Measurements from ENCODE around the gene H2BK1. TPM values are rescaled to one million over a fixed set of nuclear protein-coding genes. Genes with fewer than 3 reads are reported as not detected.

Gene H2BK1
- total RNA-seq, 3 donors from 2014 or later (not counting 1 experiment from before 2014, with no cell fraction given), result 2.5 TPM; not detected in 2

- under 1% methylated on average over 35 of the region's 36 CpGs for WGBS (ENCODE audit: insufficient coverage)
- H3K4me1 ChIP-seq (ENCODE audit: control insufficient read depth, insufficient read depth, low read length), result peaks cover 27% of the 10 kb centered on the region
- intact Hi-C loops (cut with micrococcal nuclease), result loop anchor here (2.0 kb wide), 1 partner anchor 174 kb away; the partner anchor contains the start of gene SLC4A2
- H3K36me3 ChIP-seq (ENCODE audit: control insufficient read depth, insufficient read depth, low read length), result peaks cover 24% of the 10 kb centered on the region
- Mint-ChIP-seq H3K9me3 (no peaks in the 10 kb centered on the region), H3K4me3 (peak overlapping the region; percentile 100), H3K27ac (peak overlapping the region; percentile 96 to 98), H3K27me3 (ENCODE audit: low read depth in 2 of 2) (no peaks in the 10 kb centered on the region), H3K36me3 (no peaks in the 10 kb centered on the region), H3K4me1 (peaks cover 37 to 39% of the 10 kb centered on the region in 2 donors)
- no peak for TF ChIP-seq CTCF (IDR thresholded peaks at IDR 0.05)
- peak overlapping the region; percentile 93 for H3K4me3 ChIP-seq (ENCODE audit: low read length)
- DNase-seq, result peak; percentile 65 to 77
- ATAC-seq, result peak; percentile 67 to 82 (median 77)
- no peaks in the 10 kb centered on the region for H3K27me3 ChIP-seq (ENCODE audit: control insufficient read depth, insufficient read depth, low read length)
- H3K9me3 ChIP-seq (ENCODE audit: control insufficient read depth, insufficient read depth, low read length), result no peaks in the 10 kb centered on the region
- H3K27ac ChIP-seq (ENCODE audit: low read length), result peak overlapping the region; percentile 83
These were observed 22.8 kb upstream of the H2BK1 start for GRCh38 chr7:151232917-151233701.

- Histone ChIP-seq H3K27ac (ENCODE audit: low read length) (peak within 1 kb of the TSS; percentile 83), H3K4me3 (ENCODE audit: low read length) (peak within 1 kb of the TSS; percentile 93), H3K9me3 (ENCODE audit: control insufficient read depth, insufficient read depth, low read length) (no peaks in the 10 kb centered on the region), H3K36me3 (ENCODE audit: control insufficient read depth, insufficient read depth, low read length) (peaks cover 21% of the 10 kb centered on the region), H3K4me1 (ENCODE audit: control insufficient read depth, insufficient read depth, low read length) (peaks cover 34% of the 10 kb centered on the region), H3K27me3 (ENCODE audit: control insufficient read depth, insufficient read depth, low read length) (no peaks in the 10 kb centered on the region)
- H3K9me3 Mint-ChIP-seq, result no peaks in the 10 kb centered on the region
- no peaks in the 10 kb centered on the region for H3K27me3 Mint-ChIP-seq (ENCODE audit: low read depth in 2 of 2)
- WGBS (ENCODE audit: insufficient coverage), result 1% methylated on average over 79 of the region's 79 CpGs
- ATAC-seq, result peak; percentile 82 to 95 (median 93)
- peak; percentile 89 to 94 for DNase-seq
- H3K27ac Mint-ChIP-seq, result peak within 1 kb of the TSS; percentile 96 to 98
- H3K4me3 Mint-ChIP-seq, result peak within 1 kb of the TSS; percentile 100
- peaks cover 37 to 45% of the 10 kb centered on the region in 2 donors for H3K4me1 Mint-ChIP-seq
- H3K36me3 Mint-ChIP-seq, result no peaks in the 10 kb centered on the region
- intact Hi-C loops (cut with micrococcal nuclease), result loop anchor here (2.0 kb wide), 1 partner anchor 174 kb away; the partner anchor contains the start of gene SLC4A2
- no peak for TF ChIP-seq CTCF (IDR thresholded peaks at IDR 0.05)
These were observed 22.0 kb upstream of the H2BK1 start, which contains the start of gene CHPF2 for GRCh38 chr7:151232091-151232916. Gene CHPF2 (plus strand): TSS chr7:151232483. CDS start chr7:151234012, 1,529 bp downstream.

- intact Hi-C loops (cut with micrococcal nuclease), result no loop called here
- H3K36me3 ChIP-seq (ENCODE audit: control insufficient read depth, insufficient read depth, low read length), result peaks cover 13% of the 10 kb centered on the region
- Mint-ChIP-seq H3K9me3 (no peaks in the 10 kb centered on the region), H3K4me1 (peaks cover 40 to 48% of the 10 kb centered on the region in 2 donors), H3K27ac (peak overlapping the region in 1 of 2 donors; percentile 98), H3K4me3 (peak overlapping the region; percentile 37), H3K36me3 (no peaks in the 10 kb centered on the region), H3K27me3 (ENCODE audit: low read depth in 2 of 2) (no peaks in the 10 kb centered on the region)
- TF ChIP-seq CTCF (IDR thresholded peaks at IDR 0.05), result no peak
- no peaks in the 10 kb centered on the region for H3K27me3 ChIP-seq (ENCODE audit: control insufficient read depth, insufficient read depth, low read length)
- DNase-seq, result no peak
- no peak overlapping the region for H3K4me3 ChIP-seq (ENCODE audit: low read length)
- H3K4me1 ChIP-seq (ENCODE audit: control insufficient read depth, insufficient read depth, low read length), result peaks cover 41% of the 10 kb centered on the region
- no peaks in the 10 kb centered on the region for H3K9me3 ChIP-seq (ENCODE audit: control insufficient read depth, insufficient read depth, low read length)
- no peak for ATAC-seq
- H3K27ac ChIP-seq (ENCODE audit: low read length), result no peak overlapping the region
- 95% methylated on average over 1 of the region's 1 CpG for WGBS (ENCODE audit: insufficient coverage)
These were observed 20.8 kb upstream of the H2BK1 start for GRCh38 chr7:151231080-151231479.

All from natural killer cell (primary cell).